ENCODE data around the gene PRR5L.

The PRR5L gene

DNA sequence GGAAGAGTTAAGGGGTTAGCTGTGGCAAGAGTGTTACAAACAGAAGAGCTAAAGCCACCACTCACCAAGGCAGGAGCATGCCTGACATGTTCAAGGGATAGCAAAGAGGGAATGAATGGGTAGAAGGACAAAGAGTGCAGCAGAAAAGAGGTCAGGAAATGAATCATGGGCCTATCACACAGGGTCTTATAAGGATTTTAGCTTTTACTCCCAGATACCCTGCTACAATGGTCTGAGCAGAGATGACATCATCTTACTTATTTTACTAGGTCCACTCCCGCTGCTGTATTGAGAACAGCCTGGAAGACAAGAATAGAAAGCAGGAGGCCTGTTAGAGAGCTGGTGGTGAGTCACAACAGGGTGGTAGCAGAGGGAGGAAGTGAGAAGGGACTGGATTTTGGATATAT lies 204.2 kb downstream of the PRR5L start:
- TF ChIP-seq GABPA (IDR thresholded peaks at IDR 0.05; ENCODE audit: low read depth) (no peak), POLR2AphosphoS5 (IDR thresholded peaks at IDR 0.05; ENCODE audit: low read depth) (no peak), SPI1 (IDR thresholded peaks at IDR 0.05; ENCODE audit: borderline replicate concordance, low read depth) (no peak)
- TF ChIP-seq, protein P1, sequence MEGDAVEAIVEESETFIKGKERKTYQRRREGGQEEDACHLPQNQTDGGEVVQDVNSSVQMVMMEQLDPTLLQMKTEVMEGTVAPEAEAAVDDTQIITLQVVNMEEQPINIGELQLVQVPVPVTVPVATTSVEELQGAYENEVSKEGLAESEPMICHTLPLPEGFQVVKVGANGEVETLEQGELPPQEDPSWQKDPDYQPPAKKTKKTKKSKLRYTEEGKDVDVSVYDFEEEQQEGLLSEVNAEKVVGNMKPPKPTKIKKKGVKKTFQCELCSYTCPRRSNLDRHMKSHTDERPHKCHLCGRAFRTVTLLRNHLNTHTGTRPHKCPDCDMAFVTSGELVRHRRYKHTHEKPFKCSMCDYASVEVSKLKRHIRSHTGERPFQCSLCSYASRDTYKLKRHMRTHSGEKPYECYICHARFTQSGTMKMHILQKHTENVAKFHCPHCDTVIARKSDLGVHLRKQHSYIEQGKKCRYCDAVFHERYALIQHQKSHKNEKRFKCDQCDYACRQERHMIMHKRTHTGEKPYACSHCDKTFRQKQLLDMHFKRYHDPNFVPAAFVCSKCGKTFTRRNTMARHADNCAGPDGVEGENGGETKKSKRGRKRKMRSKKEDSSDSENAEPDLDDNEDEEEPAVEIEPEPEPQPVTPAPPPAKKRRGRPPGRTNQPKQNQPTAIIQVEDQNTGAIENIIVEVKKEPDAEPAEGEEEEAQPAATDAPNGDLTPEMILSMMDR (IDR thresholded peaks at IDR 0.05; ENCODE audit: insufficient read depth, low read length), result no peak
- TF ChIP-seq, protein P2, sequence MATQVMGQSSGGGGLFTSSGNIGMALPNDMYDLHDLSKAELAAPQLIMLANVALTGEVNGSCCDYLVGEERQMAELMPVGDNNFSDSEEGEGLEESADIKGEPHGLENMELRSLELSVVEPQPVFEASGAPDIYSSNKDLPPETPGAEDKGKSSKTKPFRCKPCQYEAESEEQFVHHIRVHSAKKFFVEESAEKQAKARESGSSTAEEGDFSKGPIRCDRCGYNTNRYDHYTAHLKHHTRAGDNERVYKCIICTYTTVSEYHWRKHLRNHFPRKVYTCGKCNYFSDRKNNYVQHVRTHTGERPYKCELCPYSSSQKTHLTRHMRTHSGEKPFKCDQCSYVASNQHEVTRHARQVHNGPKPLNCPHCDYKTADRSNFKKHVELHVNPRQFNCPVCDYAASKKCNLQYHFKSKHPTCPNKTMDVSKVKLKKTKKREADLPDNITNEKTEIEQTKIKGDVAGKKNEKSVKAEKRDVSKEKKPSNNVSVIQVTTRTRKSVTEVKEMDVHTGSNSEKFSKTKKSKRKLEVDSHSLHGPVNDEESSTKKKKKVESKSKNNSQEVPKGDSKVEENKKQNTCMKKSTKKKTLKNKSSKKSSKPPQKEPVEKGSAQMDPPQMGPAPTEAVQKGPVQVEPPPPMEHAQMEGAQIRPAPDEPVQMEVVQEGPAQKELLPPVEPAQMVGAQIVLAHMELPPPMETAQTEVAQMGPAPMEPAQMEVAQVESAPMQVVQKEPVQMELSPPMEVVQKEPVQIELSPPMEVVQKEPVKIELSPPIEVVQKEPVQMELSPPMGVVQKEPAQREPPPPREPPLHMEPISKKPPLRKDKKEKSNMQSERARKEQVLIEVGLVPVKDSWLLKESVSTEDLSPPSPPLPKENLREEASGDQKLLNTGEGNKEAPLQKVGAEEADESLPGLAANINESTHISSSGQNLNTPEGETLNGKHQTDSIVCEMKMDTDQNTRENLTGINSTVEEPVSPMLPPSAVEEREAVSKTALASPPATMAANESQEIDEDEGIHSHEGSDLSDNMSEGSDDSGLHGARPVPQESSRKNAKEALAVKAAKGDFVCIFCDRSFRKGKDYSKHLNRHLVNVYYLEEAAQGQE (IDR thresholded peaks at IDR 0.05; ENCODE audit: insufficient replicate concordance, low read depth), result no peak
- Histone ChIP-seq H3K27ac (replicated peaks) (no peak overlapping the region), H3K27me3 (ENCODE audit: insufficient read depth, poor library complexity, severe bottlenecking) (no peaks in the 10 kb centered on the region), H3K4me3 (replicated peaks; ENCODE audit: insufficient read depth, low read length) (no peak overlapping the region)
- DNase-seq (ENCODE audit: low read depth in 1 of 2, low spot score in 1 of 2), result no peak

DNA sequence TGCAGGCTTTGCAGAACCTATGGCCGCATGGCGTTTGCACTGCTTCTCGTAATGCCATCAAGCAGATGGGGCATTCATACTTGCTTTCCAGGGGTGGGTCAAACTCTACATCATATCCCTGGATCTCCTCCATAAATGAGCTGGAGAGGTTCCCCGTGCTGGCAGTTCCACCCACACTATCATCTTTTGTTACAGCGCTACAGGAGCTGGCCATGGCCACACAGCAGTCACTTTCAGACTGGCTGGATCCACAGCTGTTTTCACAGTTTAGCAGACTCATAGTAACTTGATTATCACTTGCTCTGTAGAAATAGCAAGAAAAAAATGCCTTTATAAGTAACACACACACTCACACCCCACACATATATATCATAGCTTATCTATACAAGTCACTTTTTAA lies 205.1 kb downstream of the PRR5L start:
- Histone ChIP-seq H3K27ac (replicated peaks) (no peak overlapping the region), H3K27me3 (ENCODE audit: insufficient read depth, poor library complexity, severe bottlenecking) (no peaks in the 10 kb centered on the region), H3K4me3 (replicated peaks; ENCODE audit: insufficient read depth, low read length) (no peak overlapping the region)
- no peak for DNase-seq (ENCODE audit: low read depth in 1 of 2, low spot score in 1 of 2)
- no peak for TF ChIP-seq SPI1 (IDR thresholded peaks at IDR 0.05; ENCODE audit: borderline replicate concordance, low read depth)
- TF ChIP-seq POLR2AphosphoS5 (IDR thresholded peaks at IDR 0.05; ENCODE audit: low read depth), result no peak
- TF ChIP-seq GABPA (IDR thresholded peaks at IDR 0.05; ENCODE audit: low read depth), result no peak
- TF ChIP-seq, protein P1 (IDR thresholded peaks at IDR 0.05; ENCODE audit: insufficient read depth, low read length), result no peak
- TF ChIP-seq, protein P2 (IDR thresholded peaks at IDR 0.05; ENCODE audit: insufficient replicate concordance, low read depth), result no peak

DNA sequence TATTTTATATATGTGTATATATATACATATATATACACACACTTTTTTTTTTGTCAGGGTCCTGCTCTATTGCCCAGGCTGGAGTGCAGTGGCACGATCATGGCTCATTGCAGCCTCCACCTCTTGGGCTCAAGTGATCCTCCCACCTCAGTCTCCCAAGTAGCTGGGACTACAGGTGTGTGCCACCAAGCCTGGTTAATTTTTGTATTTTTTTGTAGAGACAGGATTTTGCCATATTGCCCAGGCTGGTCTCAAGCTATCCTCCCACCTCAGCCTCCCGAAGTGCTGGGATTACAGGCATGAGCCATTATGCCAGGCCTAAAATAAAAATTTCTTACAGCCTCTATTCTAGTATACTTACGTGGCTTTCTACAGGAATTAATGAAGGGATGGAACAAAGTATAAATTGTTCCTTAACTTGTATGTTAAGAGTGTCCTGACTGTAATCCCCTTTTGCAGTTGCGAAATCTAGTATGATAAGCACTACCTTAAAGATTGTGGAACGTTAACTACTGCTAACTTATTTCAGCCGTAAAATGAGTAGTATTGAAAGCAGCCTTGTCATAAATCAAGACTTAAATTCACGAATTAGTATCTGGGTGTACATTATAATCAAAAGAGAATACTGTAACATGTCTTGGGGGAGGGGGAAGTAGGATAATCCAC lies 211.9 kb downstream of the PRR5L start:
- no peak for TF ChIP-seq GABPA (IDR thresholded peaks at IDR 0.05; ENCODE audit: low read depth)
- TF ChIP-seq, protein P2 (IDR thresholded peaks at IDR 0.05; ENCODE audit: insufficient replicate concordance, low read depth), result no peak
- TF ChIP-seq, protein P1 (IDR thresholded peaks at IDR 0.05; ENCODE audit: insufficient read depth, low read length), result no peak
- TF ChIP-seq SPI1 (IDR thresholded peaks at IDR 0.05; ENCODE audit: borderline replicate concordance, low read depth), result no peak
- H3K27me3 ChIP-seq (ENCODE audit: insufficient read depth, poor library complexity, severe bottlenecking), result no peaks in the 10 kb centered on the region
- no peak overlapping the region for H3K27ac ChIP-seq (replicated peaks)
- DNase-seq (ENCODE audit: low read depth in 1 of 2, low spot score in 1 of 2), result no peak
- H3K4me3 ChIP-seq (replicated peaks; ENCODE audit: insufficient read depth, low read length), result no peak overlapping the region
